ENCODE measurements around the gene TRPM5. TPM values are rescaled to one million over a fixed set of nuclear protein-coding genes. Genes with fewer than 3 reads are reported as not detected.

The TRPM5 gene
- total and polyA plus RNA-seq, 4 donors = 0.05 TPM; not detected in 3

- H3K27ac ChIP-seq (ENCODE audit: low read depth in 1 of 2, low read length in 2 of 2) = peak overlapping the region in 1 of 2 donors; percentile 60
- no peak for DNase-seq (ENCODE audit: low spot score)
- H3K9ac ChIP-seq (ENCODE audit: low read depth in 1 of 2, low read length in 2 of 2) = no peak overlapping the region
- H3K4me3 ChIP-seq (ENCODE audit: low read depth in 1 of 3, low read length in 3 of 3) = no peak overlapping the region
- TF ChIP-seq HNF4G (IDR thresholded peaks at IDR 0.05) = no peak
- no peak for TF ChIP-seq REST (IDR thresholded peaks at IDR 0.05)
- WGBS = 67% methylated on average over 12 of the region's 12 CpGs
- H3K27me3 ChIP-seq (ENCODE audit: control insufficient read depth in 4 of 4, insufficient read depth in 4 of 4, low read length in 3 of 4) = peaks cover 0 to 3% (median 0%) of the 10 kb centered on the region in 4 donors
- H3K36me3 ChIP-seq (ENCODE audit: control insufficient read depth in 4 of 4, insufficient read depth in 3 of 4, low read depth in 1 of 4, low read length in 3 of 4) = no peaks in the 10 kb centered on the region
- H3K4me1 ChIP-seq (ENCODE audit: control insufficient read depth in 4 of 4, insufficient read depth in 4 of 4, low read length in 3 of 4) = peaks cover 0 to 13% (median 1%) of the 10 kb centered on the region in 4 donors
- no peaks in the 10 kb centered on the region for H3K9me3 ChIP-seq (ENCODE audit: control insufficient read depth in 4 of 4, low read length in 3 of 4)
Observed at GRCh38 chr11:2447253-2447950, 3.1 kb upstream of the TRPM5 start.

- WGBS = 65% methylated on average over 15 of the region's 15 CpGs
- no peak overlapping the region for H3K4me3 ChIP-seq (ENCODE audit: low read depth in 1 of 3, low read length in 3 of 3)
- H3K4me1 ChIP-seq (ENCODE audit: control insufficient read depth in 4 of 4, insufficient read depth in 4 of 4, low read length in 3 of 4) = peaks cover 0 to 13% (median 1%) of the 10 kb centered on the region in 4 donors
- DNase-seq (ENCODE audit: low spot score) = no peak
- no peaks in the 10 kb centered on the region for H3K9me3 ChIP-seq (ENCODE audit: control insufficient read depth in 4 of 4, low read length in 3 of 4)
- H3K36me3 ChIP-seq (ENCODE audit: control insufficient read depth in 4 of 4, insufficient read depth in 3 of 4, low read depth in 1 of 4, low read length in 3 of 4) = no peaks in the 10 kb centered on the region
- no peak overlapping the region for H3K27ac ChIP-seq (ENCODE audit: low read depth in 1 of 2, low read length in 2 of 2)
- peaks cover 0 to 3% (median 0%) of the 10 kb centered on the region in 4 donors for H3K27me3 ChIP-seq (ENCODE audit: control insufficient read depth in 4 of 4, insufficient read depth in 4 of 4, low read length in 3 of 4)
- H3K9ac ChIP-seq (ENCODE audit: low read depth in 1 of 2, low read length in 2 of 2) = no peak overlapping the region
- TF ChIP-seq FOXA1 (IDR thresholded peaks at IDR 0.05) (no peak), CTCF (IDR thresholded peaks at IDR 0.05; ENCODE audit: low read depth, low read length, missing input control) (no peak), RAD21 (IDR thresholded peaks at IDR 0.05) (no peak), NR2F2 (IDR thresholded peaks at IDR 0.05) (no peak), EGR1 (IDR thresholded peaks at IDR 0.05; ENCODE audit: low read depth in 2 of 2) (no peak), HNF4G (IDR thresholded peaks at IDR 0.05) (no peak), MAX (IDR thresholded peaks at IDR 0.05) (no peak), YY1 (IDR thresholded peaks at IDR 0.05) (no peak), SP1 (IDR thresholded peaks at IDR 0.05) (no peak), GABPA (IDR thresholded peaks at IDR 0.05 in 1 of 2, conservative IDR thresholded peaks at IDR 0.05 in 1 of 2) (no peak), FOXA2 (IDR thresholded peaks at IDR 0.05) (no peak), TAF1 (conservative IDR thresholded peaks at IDR 0.05) (no peak), REST (IDR thresholded peaks at IDR 0.05) (no peak), ATF3 (IDR thresholded peaks at IDR 0.05) (no peak), JUND (IDR thresholded peaks at IDR 0.05) (no peak), RXRA (IDR thresholded peaks at IDR 0.05) (no peak), ZBTB33 (IDR thresholded peaks at IDR 0.05) (no peak), HNF4A (conservative IDR thresholded peaks at IDR 0.05) (no peak)
Observed at GRCh38 chr11:2446590-2447252, 2.4 kb upstream of the TRPM5 start.

Data from liver (tissue), 9 donors.